NCI-H2107 (cell line): Measurements from ENCODE around the gene SAC3D1.

Experiments used
- DNase-seq: peaks from one replicate; lab custom pipeline; 2025; lab: John Stamatoyannopoulos, UW

The SAC3D1 gene

DNA sequence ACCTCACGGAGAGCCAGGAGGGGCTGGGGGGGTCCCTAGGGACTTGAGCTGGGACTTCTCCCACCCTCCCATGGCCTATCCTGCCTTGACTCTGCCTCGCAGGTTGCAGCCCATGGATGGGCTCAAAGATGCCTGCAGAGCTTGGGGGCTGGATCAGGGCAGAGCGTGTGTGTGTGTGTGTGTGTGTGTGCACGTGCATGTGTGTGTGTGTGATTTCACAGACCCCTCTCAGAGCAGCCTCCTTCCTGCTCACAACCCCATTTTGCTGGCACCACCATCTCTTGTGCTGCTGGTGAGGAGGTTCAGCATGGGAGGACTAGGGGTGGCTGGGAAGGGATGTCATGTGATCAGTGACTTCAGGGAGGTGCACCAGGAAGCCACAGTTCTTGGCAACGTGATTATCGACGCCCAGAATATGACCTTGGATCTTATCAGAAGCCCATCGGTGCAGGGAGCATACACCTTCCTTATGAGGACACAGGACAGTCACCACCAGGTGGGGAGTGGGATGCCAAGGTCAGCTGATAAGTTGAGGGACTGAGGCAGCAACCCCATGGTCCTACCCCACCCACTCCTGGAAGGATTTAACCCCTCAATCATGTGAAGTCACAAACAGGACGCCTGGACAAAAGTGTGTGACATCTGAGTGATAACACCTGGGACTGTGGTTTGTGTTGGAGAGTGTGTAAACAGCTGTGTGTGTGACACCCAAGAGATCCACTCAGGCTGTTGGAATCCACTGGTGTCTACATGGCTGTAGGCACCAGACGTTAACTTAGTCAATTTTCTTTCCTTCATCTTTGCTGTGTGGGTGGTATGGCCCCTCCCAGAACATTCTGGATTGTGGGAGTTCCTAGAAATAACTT, 19.2 kb downstream of the SAC3D1 start:
- DNase-seq = no peak

GRCh38 chr11:65060913-65061408, 20.0 kb downstream of the SAC3D1 start:
- no peak for DNase-seq

DNA sequence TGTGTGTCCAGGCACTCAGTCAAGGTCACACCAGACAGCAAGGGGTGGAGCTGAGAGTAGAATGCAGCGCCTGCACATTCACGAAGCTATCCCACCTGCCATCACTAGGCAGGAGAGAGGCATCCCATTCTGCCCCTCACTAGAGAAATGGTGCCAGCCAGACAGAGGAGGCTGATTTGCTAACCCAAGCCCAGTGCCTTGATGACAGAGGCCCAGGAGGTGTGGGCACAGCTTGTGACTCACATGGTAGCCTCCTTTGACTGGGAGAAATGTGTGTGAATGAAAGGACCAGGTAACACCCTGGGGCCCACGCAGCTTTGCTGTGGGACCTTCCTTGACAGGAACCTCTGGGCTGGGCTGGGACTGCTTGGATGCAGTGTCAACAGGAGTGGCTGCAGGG, 22.5 kb downstream of the SAC3D1 start:
- DNase-seq = no peak

GRCh38 chr11:65064847-65065240, 23.8 kb downstream of the SAC3D1 start:
- no peak for DNase-seq

DNA sequence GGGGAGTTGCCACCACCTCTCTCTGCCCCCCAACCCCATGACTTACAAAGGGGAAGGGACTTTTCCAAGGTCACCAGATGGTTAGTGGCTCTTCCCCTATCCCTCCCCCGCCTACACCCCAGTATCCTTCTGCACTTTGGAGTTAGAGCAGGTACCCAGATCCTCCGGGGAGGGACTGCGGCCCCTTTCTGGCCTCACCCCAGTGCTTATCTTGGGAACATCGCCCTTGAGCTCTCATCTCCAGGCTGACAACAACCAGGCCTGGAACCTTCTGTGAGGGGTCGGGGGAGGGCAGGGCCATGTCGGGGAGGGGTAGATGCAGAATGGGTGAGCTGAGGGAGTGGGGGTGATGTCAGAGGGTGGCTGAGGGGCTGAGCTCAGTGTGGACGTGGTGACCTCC, 24.8 kb downstream of the SAC3D1 start:
- no peak for DNase-seq

GRCh38 chr11:65066315-65066714, 25.3 kb downstream of the SAC3D1 start:
- no peak for DNase-seq

GRCh38 chr11:65066805-65067291, 25.8 kb downstream of the SAC3D1 start:
- peak; percentile 81 for DNase-seq

DNA sequence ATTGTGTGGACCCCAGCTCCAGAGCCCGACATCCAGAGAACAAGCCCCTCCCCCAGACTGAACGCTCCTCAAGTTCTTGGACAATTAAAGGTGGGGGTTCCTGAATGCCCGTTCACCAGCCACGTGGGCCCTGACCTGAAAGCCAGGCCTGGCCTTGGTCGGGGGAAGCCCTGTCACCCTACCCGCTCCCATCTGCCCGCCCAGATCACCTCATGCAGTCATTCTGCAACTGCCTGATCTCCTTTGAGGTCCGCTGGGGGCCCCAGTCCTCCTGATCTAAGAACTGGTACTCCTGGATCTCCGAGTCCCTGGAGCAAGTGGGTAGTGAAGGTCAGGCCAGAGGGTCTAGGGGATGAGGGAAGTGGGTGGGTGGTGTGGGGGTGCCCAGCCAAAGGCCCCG, 26.4 kb downstream of the SAC3D1 start:
- no peak for DNase-seq

DNA sequence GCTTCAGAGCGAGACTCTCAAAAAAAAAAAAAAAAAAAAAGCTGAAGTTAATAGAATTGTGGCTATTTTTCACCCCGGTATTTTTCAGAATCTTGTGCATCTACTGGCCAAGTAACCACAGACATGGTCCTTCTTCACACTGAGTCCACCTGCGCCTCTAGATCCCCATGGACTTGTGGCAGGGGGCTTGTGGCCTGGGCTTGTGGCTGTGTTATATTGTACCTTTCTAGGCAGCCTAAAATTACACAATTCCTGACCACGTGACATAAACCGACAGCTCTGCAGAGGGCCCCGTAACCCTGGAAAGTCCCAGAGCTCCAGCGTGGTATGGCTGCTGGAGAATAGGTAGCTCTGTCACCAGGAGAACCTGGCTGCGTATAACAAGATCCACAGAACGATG, 28.2 kb downstream of the SAC3D1 start:
- no peak for DNase-seq

DNA sequence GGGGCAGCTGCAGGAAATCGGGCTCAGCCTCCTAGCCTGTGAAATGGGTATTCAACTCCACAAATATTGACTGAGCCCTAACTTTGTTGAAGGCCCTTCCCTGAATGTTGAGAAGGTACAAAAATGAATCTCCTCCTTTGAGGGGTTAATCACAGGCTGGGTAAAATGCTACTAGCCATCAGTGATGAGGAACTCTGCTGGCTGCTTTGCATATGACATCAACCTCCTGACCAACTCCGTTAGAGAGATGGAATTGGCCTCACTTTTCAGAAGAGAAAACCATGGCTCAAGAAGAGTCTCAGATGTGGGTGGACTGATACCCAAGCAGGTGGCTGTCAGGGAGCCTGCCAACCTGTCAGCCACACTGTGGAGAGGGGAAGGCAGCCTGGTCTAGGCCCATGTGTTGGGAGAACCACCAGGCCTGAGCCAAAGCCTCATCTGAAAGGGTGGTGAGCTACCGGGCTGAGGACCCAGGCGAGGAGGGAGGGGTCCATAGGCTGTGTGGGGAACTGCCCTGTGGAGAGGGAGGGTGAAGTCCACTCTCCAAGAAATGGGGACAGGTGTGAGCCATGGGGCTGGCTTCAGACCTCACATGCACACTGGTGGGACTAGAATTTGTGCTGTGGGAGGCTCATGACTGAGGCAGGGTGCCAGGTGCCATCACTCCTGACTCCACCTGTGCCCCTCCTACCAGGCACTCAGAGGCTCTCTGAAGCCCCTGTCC, 31.1 kb downstream of the SAC3D1 start:
- DNase-seq = no peak

DNA sequence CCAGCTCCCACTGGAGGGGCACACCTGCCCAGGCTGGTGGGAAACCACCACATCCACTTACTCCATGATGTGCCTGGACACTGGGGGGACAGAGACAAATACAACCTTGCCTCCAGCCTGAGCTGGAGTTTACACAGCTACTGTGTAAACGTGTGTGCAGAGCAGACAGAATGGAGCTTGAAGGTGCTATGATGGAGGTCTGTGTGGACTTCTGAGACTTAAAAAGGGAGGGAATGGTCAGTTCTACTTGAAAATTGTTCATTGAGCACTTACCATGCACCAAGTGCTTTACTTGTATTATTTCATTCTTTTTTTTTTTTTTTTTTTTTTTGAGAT, 31.6 kb downstream of the SAC3D1 start:
- DNase-seq = no peak

DNA sequence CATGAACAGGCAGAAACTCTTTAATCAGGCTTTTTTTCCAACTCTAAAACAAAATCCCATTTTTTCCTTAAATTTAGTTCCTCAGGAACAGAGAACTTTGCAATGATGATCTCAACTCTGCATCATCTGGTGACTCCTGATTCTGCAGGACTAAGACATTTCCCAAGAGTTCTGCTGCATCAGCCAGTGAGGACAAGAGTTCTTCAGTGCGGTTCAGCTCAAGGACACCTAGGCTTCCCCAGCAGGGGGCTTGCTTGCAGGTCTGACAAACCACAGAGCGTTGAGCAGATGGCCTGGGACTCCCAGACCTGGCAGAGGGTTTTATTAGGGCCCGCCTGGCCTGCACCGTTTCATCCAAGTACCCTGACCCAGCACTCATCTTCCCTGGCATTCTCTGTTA, 36.4 kb downstream of the SAC3D1 start:
- no peak for DNase-seq

DNA sequence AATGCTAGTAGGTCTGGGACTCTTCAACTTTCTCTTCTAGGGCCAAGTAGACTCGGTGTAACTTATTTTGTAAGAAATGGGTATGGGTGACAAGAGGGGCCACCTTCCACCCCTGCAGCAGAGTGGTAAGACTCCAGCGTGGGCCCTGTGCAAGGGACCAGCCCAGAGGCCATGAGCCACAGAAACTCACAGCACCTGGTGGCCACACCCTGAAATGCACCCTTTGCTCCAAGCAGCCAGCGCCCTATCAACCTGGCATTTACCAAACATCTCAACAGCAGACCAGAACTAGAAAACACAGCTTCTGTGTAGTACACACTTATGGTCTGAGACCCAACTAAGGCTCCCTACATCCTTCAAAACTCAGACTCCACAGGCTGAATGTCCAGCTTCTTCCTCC, 37.1 kb downstream of the SAC3D1 start:
- DNase-seq = no peak

DNA sequence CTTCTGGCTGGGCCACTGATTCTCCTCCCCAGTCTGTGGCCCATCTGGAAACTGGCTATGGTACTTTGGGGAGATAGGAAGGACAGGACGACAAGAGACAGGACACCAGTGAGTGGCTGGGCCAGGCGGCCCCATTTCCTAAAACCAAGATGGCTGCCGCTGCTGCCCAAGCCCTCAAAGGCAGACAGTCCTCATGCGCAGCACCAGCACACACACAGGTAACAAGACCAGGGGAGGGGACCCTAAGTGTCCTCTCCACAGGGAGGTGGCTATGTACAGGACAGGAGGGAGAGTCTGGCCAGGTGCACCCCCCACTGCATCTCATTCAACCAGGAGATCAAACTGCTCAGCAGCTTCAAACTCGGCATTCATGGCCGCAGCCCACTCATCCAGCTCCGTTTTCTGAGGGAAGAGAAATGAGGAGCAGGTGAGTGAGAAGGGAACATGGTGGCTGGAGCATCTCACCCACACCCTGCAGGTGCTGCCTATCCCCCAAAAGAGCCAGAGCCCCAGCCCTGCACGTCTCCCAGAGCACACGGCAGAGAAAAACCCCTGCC, 37.9 kb downstream of the SAC3D1 start:
- DNase-seq = no peak

- no peak for DNase-seq
Measured at GRCh38 chr11:65083134-65083833, 42.3 kb downstream of the SAC3D1 start.

DNA sequence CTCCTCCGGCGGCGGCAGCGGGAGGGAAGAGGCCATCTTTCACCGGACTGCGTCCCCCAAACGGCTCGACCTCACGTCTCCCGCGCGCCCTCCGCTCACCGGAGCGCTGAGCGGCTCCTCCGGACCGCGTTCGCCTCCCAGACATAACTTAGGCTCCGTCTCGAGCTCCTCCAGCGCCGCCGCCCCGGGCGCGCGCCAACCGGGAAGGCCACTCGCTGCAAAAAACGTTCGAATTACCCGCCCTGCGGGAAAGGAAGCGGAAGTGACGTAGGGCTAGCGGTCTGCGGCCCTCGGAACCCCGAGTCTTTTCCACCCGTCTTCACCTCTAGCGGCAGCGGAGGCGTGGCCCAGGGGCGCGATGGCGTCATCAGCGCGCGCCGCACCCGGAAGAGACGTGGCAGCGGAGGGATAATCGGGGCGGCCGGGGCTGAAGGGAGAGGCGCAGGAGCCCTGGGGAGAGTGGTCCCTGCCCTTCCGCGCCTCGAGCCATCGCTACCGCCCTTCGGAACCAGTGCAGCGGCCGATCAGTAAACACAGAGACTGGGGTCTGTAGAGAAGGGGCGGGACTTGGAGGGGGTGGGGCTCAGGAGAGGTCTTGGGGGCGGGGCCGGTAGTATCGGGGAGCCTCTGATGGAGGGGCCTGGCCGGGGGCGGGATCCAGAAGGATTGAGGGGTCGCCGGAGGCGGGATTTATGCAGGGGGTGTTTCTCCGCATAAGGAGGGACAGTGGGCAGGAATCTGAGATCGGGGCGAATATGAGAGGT, 43.0 kb downstream of the SAC3D1 start, which contains the start of the genes CDCA5 and ZFPL1:
CDCA5 (minus strand) TSS at position 207 of the 764 bp plus-strand sequence; CDS start at position 145, 62 bp downstream.
ZFPL1 (plus strand) TSS at position 389 of the 764 bp plus-strand sequence. CDS start 477 bp downstream, outside the sequence.
- peak; percentile 95 for DNase-seq

DNA sequence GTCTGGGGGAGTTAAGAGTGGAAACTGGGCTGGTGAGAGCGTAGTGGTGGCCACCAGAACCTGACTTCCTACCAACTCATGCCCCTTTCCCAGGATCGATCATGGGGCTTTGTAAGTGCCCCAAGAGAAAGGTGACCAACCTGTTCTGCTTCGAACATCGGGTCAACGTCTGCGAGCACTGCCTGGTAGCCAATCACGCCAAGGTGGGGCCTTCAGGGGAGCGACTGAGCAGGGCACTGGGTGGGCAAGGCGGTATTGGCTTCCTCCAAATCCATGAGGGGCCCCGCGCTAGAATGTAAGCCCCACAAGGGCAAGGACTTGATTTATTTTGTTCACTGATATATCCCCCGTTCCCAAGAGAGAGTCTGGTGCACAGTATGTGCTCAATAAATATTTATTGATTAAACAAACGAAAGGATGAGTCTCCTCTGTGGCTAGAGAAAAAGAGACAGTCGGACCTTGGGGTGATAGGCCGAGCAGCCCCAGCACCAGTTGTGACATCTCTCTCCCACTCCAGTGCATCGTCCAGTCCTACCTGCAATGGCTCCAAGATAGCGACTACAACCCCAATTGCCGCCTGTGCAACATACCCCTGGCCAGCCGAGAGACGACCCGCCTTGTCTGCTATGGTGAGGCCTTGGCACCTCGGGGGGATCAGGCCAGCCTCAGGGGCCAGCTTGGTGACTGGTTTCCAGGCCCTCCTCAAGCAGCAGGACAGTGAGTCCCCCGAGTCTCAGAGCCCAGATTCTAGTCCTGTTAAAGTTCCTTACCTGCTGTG, 43.8 kb downstream of the SAC3D1 start:
- DNase-seq = no peak

- DNase-seq = no peak
Measured at GRCh38 chr11:65085446-65085845, 44.4 kb downstream of the SAC3D1 start.

DNA sequence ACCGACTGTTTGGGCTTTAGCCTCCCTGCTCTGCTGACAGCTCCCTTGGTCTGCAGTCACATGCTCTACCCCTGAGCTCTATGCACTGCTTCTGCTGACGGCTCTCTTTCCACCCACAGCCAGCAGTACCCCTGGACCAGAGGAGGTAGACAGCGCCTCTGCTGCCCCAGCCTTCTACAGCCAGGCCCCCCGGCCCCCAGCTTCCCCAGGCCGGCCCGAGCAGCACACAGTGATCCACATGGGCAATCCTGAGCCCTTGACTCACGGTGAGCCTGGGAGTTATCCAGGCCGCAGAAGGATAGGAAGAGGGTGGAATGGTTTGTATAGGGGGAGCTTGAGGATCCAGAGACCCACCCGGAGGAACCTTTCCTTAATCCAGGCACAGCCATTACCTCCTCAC, 45.8 kb downstream of the SAC3D1 start:
- no peak for DNase-seq

DNA sequence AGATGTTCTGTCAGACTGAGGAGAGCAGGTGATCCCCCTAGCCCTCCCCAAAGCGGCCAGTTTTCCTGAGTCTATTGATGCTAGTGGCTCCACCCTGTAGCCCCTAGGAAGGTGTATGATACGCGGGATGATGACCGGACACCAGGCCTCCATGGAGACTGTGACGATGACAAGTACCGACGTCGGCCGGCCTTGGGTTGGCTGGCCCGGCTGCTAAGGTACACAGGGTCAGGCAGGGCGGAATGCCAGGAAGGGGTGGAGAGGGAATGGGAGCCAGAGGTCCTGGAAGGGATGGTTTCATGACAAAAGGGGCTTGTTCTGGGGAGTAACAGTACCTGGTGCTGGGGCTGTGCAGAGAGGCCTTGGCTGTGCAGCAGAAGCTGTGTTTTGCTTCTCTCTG, 46.2 kb downstream of the SAC3D1 start:
- no peak for DNase-seq
